Stimulated activated CD4-positive, alpha-beta T cell treated with anti-CD3 and anti-CD28 coated beads, TNF-alpha, amount 100 ng/mL, for 24 hours (primary cell): Measurements from ENCODE around the gene YTHDC2.

Experiments used
- DNase-seq, 3 experiments: peaks; one replicate each; pipeline ENCODE4 v3.0.0-alpha.2; 2020; ENCODE audit warnings: low read depth in 3 of 3

Gene YTHDC2

GRCh38 chr5:113513384-113514288 lies at the start of gene YTHDC2:
TSS of gene YTHDC2 (plus strand) at chr5:113513694. CDS start at chr5:113513896, 202 bp downstream.
- DNase-seq: peak; percentile 77 to 87 (median 81)

GRCh38 chr5:113474100-113474728 lies 39.3 kb upstream of the YTHDC2 start:
- no peak for DNase-seq

- DNase-seq: no peak
Observed at GRCh38 chr5:113478691-113479090, 34.8 kb upstream of the YTHDC2 start.

- no peak for DNase-seq
Observed at GRCh38 chr5:113480243-113480642, 33.3 kb upstream of the YTHDC2 start.

GRCh38 chr5:113487416-113487780 lies 26.1 kb upstream of the YTHDC2 start:
- DNase-seq: no peak

- DNase-seq: peak in 1 of 3 experiments; percentile 44
Observed at GRCh38 chr5:113487781-113488644, 25.5 kb upstream of the YTHDC2 start, which contains the start of gene MCC. TSS of gene MCC (minus strand) at chr5:113488453.

GRCh38 chr5:113488645-113489184 lies 24.8 kb upstream of the YTHDC2 start:
- no peak for DNase-seq

- no peak for DNase-seq
Observed at GRCh38 chr5:113489299-113489698, 24.2 kb upstream of the YTHDC2 start.

GRCh38 chr5:113490317-113490716 lies 23.2 kb upstream of the YTHDC2 start:
- no peak for DNase-seq

- DNase-seq: no peak
Observed at GRCh38 chr5:113491022-113491421, 22.5 kb upstream of the YTHDC2 start.

- DNase-seq: no peak
Observed at GRCh38 chr5:113493446-113493845, 20.0 kb upstream of the YTHDC2 start.

- no peak for DNase-seq
Observed at GRCh38 chr5:113495422-113495841, 18.1 kb upstream of the YTHDC2 start.

- DNase-seq: no peak
Observed at GRCh38 chr5:113502073-113502472, 11.4 kb upstream of the YTHDC2 start.

- DNase-seq: no peak
Observed at GRCh38 chr5:113503146-113503545, 10.3 kb upstream of the YTHDC2 start.

- no peak for DNase-seq
Observed at GRCh38 chr5:113505181-113505580, 8.3 kb upstream of the YTHDC2 start.

- no peak for DNase-seq
Observed at GRCh38 chr5:113507601-113508000, 5.9 kb upstream of the YTHDC2 start.

- DNase-seq: no peak
Observed at GRCh38 chr5:113508756-113509155, 4.7 kb upstream of the YTHDC2 start.

GRCh38 chr5:113510836-113511451 lies 2.5 kb upstream of the YTHDC2 start:
- DNase-seq: no peak

- DNase-seq: no peak
Observed at GRCh38 chr5:113512341-113512740, 1.2 kb upstream of the YTHDC2 start.

GRCh38 chr5:113514289-113514635 lies 768 bp downstream of the YTHDC2 start:
- no peak for DNase-seq

GRCh38 chr5:113518884-113519283 lies 5.4 kb downstream of the YTHDC2 start:
- DNase-seq: no peak
